C4-2B (cell line): ENCODE results near the gene SEMA4D.

Experiments
- ZFX ChIP-seq: fragments of 450-650 bp; IDR thresholded peaks from 2 replicates; pipeline ENCODE4 v1.6.1; 2017
- TF ChIP-seq, protein P1 (sequence below): fragments of 450-650 bp; conservative IDR thresholded peaks from 2 replicates; pipeline ENCODE4 v1.5.1; 2017; ENCODE audit warnings: mild to moderate bottlenecking

GRCh38 chr9:89462817-89463683 lies 34.9 kb downstream of the SEMA4D start:
- TF ChIP-seq, protein P1, sequence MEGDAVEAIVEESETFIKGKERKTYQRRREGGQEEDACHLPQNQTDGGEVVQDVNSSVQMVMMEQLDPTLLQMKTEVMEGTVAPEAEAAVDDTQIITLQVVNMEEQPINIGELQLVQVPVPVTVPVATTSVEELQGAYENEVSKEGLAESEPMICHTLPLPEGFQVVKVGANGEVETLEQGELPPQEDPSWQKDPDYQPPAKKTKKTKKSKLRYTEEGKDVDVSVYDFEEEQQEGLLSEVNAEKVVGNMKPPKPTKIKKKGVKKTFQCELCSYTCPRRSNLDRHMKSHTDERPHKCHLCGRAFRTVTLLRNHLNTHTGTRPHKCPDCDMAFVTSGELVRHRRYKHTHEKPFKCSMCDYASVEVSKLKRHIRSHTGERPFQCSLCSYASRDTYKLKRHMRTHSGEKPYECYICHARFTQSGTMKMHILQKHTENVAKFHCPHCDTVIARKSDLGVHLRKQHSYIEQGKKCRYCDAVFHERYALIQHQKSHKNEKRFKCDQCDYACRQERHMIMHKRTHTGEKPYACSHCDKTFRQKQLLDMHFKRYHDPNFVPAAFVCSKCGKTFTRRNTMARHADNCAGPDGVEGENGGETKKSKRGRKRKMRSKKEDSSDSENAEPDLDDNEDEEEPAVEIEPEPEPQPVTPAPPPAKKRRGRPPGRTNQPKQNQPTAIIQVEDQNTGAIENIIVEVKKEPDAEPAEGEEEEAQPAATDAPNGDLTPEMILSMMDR = no peak
- no peak for TF ChIP-seq ZFX
